Heart right ventricle (tissue), 16 donors: ENCODE measurements around the gene PVR. TPM values are rescaled to one million over a fixed set of nuclear protein-coding genes. Genes with fewer than 3 reads are reported as not detected.

Experiments
- ATAC-seq, 8 donors: fragments of 200-7000 bp; cut with Tn5 transposase; one replicate each; pipeline ENCODE4 v1.9.1; 2020; ENCODE audit warnings: mild to moderate bottlenecking in 8 of 8, moderate library complexity in 8 of 8, moderate number of reproducible peaks in 1 of 8
- DNase-seq, 2 donors: peaks; one replicate each; pipeline ENCODE4 v3.0.0-alpha.2; 2020
- H3K27ac ChIP-seq, 10 donors: fragments of 200-600 bp; sonication (generic) in 2 of 10; one replicate each; pipeline versions ENCODE4 v1.5.0 to v1.8.0; 2020 to 2022; ENCODE audit warnings: mild to moderate bottlenecking in 3 of 10
- H3K27me3 ChIP-seq, 7 donors: fragments of 200-600 bp; one replicate each; pipeline ENCODE4 v1.8.0; 2021 to 2022; ENCODE audit warnings: mild to moderate bottlenecking in 2 of 7
- H3K36me3 ChIP-seq, 9 donors: fragments of 200-600 bp; sonication (generic) in 1 of 9; one replicate each; pipeline versions ENCODE4 v1.5.0 to v1.8.0; 2020 to 2022; ENCODE audit warnings: mild to moderate bottlenecking in 2 of 9
- H3K4me1 ChIP-seq, 9 donors: fragments of 200-600 bp; sonication (generic) in 1 of 9; one replicate each; pipeline versions ENCODE4 v1.5.0 to v1.8.0; 2020 to 2022; ENCODE audit warnings: mild to moderate bottlenecking in 4 of 9
- H3K4me3 ChIP-seq, 10 donors: fragments of 200-600 bp; sonication (generic) in 2 of 10; one replicate each; pipeline versions ENCODE4 v1.5.0 to v1.8.0; 2020 to 2022; ENCODE audit warnings: mild to moderate bottlenecking in 7 of 10, moderate library complexity in 2 of 10
- H3K9me3 ChIP-seq, 11 donors: fragments of 200-600 bp in 10 of 11; sonication (generic) in 2 of 11; one replicate each; pipeline versions ENCODE4 v1.5.0 to v1.8.0; 2013 to 2022; ENCODE audit warnings: mild to moderate bottlenecking in 2 of 11, control low read depth in 1 of 11, moderate library complexity in 1 of 11
- WGBS, 2 donors: extraction: QIAGEN DNeasy Blood & Tissue Kit; methylation state at CpG; one replicate each; pipeline ENCODE4 v1.1.7; 2013; ENCODE audit warnings: inconsistent platforms in 1 of 2; 5-methylcytosine and 5-hydroxymethylcytosine counted together
- intact Hi-C, 10 donors: fragments of 100-400 bp; cut with DNase I; formaldehyde crosslinking; loops; one replicate each; pipeline versions ENCODE4 v1.11.1 to v1.14.2; 2022
- polyA plus RNA-seq, 2 donors: library from polyadenylated mRNA; stranded (reverse); fragments of 200-250 nt; gene quantifications; one replicate each; pipeline ENCODE4 v1.2.3, GENCODE V29; 2013
- total RNA-seq, 10 donors: library from RNA; stranded (reverse); fragmentation: NEBNext Ultra II Directional in 3 of 10; extraction: Animal tissue kit (Norgen Biotek cat#: 25700) in 3 of 10; gene quantifications; one replicate each; pipeline versions ENCODE4 v1.2.1 to v1.2.4, GENCODE V29; 2021 to 2023
- TF ChIP-seq, protein P1 (sequence below), 9 donors: fragments of 200-600 bp; sonication (generic) in 2 of 9; IDR thresholded peaks; one replicate each; pipeline versions ENCODE4 v1.5.0 to v1.8.0; 2021 to 2022; ENCODE audit warnings: antibody characterized with exemption in 9 of 9, mild to moderate bottlenecking in 5 of 9, moderate library complexity in 1 of 9
- donor health status: Arrhythmogenic right ventricular cardiomyopathy.
- donor health status: ischemic (EF 13 %, LVEDD 7.1; RV severe dilation, severe dysfunction).
- donor health status: healthy with polysubstance abuse.
- donor health status: DM: no; HTN: yes; CAD: no.
- donor health status: DM: no; HTN: no; CAD: no.
- donor health status: ischemic (EF 25% LVEDD 6.9; RV normal size, moderate dysfunction).
- donor health status: ischemic (EF 25% LVEDD 5.7; RV mildly dilated, moderate dysfunction).
- donor health status: healthy.
- donor health status: DM: yes; HTN: yes; CAD: no.
- donor health status: Ischemic cardiomyopathy.
- donor health status: ischemic (EF 35%, LVEDD 5.7; RV mildly dilated, moderate dysfunction).
- donor health status: nonischemic (EF 11% LVEDD 7.7; RV severe dilation, severe dysfunction).
- donor health status: DM: yes; HTN: yes; CAD: no.
- donor health status: PGD.
- donor health status: ischemic (EF 29% LVEDD 5.4; RV normal size, mild dysfunction).
- donor health status: nonischemic (EF 23%, LVEDD 6.1; RV moderate dilation, normal function).

Gene PVR
- total and polyA plus RNA-seq, 12 donors, result 38.3 to 108 (median 43.4) TPM

GRCh38 chr19:44690131-44690440 is 46.4 kb downstream of the PVR start:
- TF ChIP-seq, protein P1, sequence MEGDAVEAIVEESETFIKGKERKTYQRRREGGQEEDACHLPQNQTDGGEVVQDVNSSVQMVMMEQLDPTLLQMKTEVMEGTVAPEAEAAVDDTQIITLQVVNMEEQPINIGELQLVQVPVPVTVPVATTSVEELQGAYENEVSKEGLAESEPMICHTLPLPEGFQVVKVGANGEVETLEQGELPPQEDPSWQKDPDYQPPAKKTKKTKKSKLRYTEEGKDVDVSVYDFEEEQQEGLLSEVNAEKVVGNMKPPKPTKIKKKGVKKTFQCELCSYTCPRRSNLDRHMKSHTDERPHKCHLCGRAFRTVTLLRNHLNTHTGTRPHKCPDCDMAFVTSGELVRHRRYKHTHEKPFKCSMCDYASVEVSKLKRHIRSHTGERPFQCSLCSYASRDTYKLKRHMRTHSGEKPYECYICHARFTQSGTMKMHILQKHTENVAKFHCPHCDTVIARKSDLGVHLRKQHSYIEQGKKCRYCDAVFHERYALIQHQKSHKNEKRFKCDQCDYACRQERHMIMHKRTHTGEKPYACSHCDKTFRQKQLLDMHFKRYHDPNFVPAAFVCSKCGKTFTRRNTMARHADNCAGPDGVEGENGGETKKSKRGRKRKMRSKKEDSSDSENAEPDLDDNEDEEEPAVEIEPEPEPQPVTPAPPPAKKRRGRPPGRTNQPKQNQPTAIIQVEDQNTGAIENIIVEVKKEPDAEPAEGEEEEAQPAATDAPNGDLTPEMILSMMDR (IDR thresholded peaks at IDR 0.05), result no peak
- H3K4me1 ChIP-seq, result peaks cover 0 to 66% (median 36%) of the 10 kb centered on the region in 9 donors
- intact Hi-C loops, result no loop called here
- H3K27ac ChIP-seq, result no peak overlapping the region
- no peak overlapping the region for H3K4me3 ChIP-seq
- no peaks in the 10 kb centered on the region for H3K9me3 ChIP-seq
- no peaks in the 10 kb centered on the region for H3K36me3 ChIP-seq
- no peak for DNase-seq
- WGBS, 2 donors, result 87 to 89% methylated on average over 3 of the region's 3 CpGs
- no peak for ATAC-seq
- no peaks in the 10 kb centered on the region for H3K27me3 ChIP-seq

DNA sequence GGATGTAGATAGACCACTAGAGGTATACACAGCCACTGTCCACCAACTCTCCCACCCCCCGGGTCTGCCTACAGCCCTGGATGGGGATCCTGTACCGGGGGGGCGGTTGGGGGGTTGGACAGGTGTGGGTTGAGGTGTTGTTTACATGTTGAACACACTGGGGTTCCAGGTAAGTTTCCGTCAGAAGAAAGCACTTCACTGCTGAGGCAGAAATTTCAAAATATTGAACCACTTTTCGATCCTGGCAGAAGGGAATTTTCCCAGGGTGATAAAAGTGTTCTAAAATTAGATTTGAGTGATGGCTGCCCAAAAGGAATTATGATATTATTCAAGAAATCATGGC is 48.6 kb downstream of the PVR start:
- Histone ChIP-seq H3K4me3 (no peak overlapping the region), H3K27me3 (no peaks in the 10 kb centered on the region), H3K36me3 (no peaks in the 10 kb centered on the region), H3K27ac (peak overlapping the region in 7 of 10 donors; percentile 17 to 80 (median 68)), H3K9me3 (no peaks in the 10 kb centered on the region), H3K4me1 (peaks cover 0 to 50% (median 29%) of the 10 kb centered on the region in 9 donors)
- DNase-seq (no peak), ATAC-seq (no peak)
- intact Hi-C loops, result loop anchor here in 1 of 10 donors (1.0 kb wide), 1 partner anchor 26 kb away; no protein-coding TSS in a partner anchor
- 48 to 67% methylated on average over 5 of the region's 5 CpGs for WGBS, 2 donors
- TF ChIP-seq, protein P1 (IDR thresholded peaks at IDR 0.05), result no peak

GRCh38 chr19:44694184-44694579 is 50.5 kb downstream of the PVR start:
- Histone ChIP-seq H3K27me3 (peaks cover 0 to 4% (median 0%) of the 10 kb centered on the region in 7 donors), H3K36me3 (no peaks in the 10 kb centered on the region), H3K4me3 (no peak overlapping the region), H3K9me3 (no peaks in the 10 kb centered on the region), H3K4me1 (peaks cover 0 to 47% (median 29%) of the 10 kb centered on the region in 9 donors), H3K27ac (peak overlapping the region in 4 of 10 donors; percentile 6 to 73 (median 62))
- WGBS, 2 donors, result 92 to 96% methylated on average over 2 of the region's 2 CpGs
- ATAC-seq (no peak), DNase-seq (no peak)
- intact Hi-C loops, result no loop called here
- TF ChIP-seq, protein P1 (IDR thresholded peaks at IDR 0.05), result peak in 1 of 9 donors; percentile 18

DNA sequence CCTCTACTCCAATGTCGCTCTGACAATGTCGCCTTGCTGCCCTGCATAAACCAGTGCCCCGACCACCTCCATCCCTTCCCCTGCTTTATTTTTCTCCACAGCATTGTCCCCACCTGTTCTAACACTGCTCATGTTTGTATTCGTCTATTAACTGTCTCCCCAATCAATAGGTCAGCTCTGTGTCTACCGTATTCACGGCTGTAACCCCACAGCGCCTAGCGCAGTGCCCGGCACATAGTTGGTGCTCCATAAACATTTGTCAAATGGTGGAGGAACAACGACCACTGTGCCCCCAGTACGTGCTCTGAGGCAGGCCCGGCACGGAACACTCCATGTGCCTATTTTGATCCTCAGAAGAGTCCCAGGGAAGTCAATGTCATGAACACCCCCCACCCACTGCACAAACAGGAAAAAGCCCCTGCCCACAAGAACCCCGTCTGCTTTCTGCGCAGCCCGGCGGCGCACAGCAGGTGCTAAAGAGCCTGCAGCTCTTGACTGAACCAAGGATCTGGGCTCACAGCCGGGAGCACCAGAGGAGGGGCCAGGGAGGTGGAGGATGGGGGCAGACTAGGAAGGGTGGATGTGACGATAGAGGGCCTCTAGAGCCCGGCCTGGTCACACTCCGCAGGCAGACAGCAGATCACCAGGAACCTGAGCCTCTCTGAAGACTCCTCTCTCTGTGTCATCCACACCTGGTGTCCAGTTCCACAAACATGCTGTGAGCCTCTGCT is 53.4 kb downstream of the PVR start:
- 66 to 67% methylated on average over 22 of the region's 22 CpGs for WGBS, 2 donors
- ATAC-seq, result no peak
- intact Hi-C loops, result no loop called here
- H3K27me3 ChIP-seq, result peaks cover 0 to 4% (median 0%) of the 10 kb centered on the region in 7 donors
- peaks cover 0 to 28% (median 16%) of the 10 kb centered on the region in 9 donors for H3K4me1 ChIP-seq
- H3K9me3 ChIP-seq, result no peaks in the 10 kb centered on the region
- TF ChIP-seq, protein P1 (IDR thresholded peaks at IDR 0.05), result no peak
- no peaks in the 10 kb centered on the region for H3K36me3 ChIP-seq
- DNase-seq, result no peak
- H3K27ac ChIP-seq, result no peak overlapping the region
- H3K4me3 ChIP-seq, result no peak overlapping the region
